ENCODE data around the gene LMTK2. TPM values are rescaled to one million over a fixed set of nuclear protein-coding genes. Genes with fewer than 3 reads are reported as not detected.

The LMTK2 gene
- total RNA-seq, result 8.8 and 13.5 TPM in 2 replicates

GRCh38 chr7:98106647-98107312, at the start of gene LMTK2:
LMTK2 (plus strand) TSS chr7:98106862; CDS start chr7:98107178, 316 bp downstream.

GRCh38 chr7:98211221-98211675, 104.6 kb downstream of the LMTK2 start, which contains the start of gene BHLHA15:
BHLHA15 (plus strand) TSS chr7:98211439; CDS start chr7:98212310, 871 bp downstream.

GRCh38 chr7:98251601-98252424, 145.2 kb downstream of the LMTK2 start, which contains the start of gene TECPR1:
TECPR1 (minus strand) TSS chr7:98252232; CDS start chr7:98246146, 6,086 bp downstream.

Other genes with a start within 250 kb of the LMTK2 start
- 32.1 and 33.8 TPM in 2 replicates for gene ASNS, start 234.5 kb upstream of the LMTK2 start, total RNA-seq
- not detected in 2 replicates for gene OCM2, start 116.7 kb upstream of the LMTK2 start, total RNA-seq
- gene BHLHA15, start 104.6 kb downstream of the LMTK2 start, total RNA-seq, result 0.39 TPM in 1 of 2 replicates, not detected in the other
- gene TECPR1, start 145.4 kb downstream of the LMTK2 start, total RNA-seq, result 9.9 and 19.7 TPM in 2 replicates
- 63.9 and 72.8 TPM in 2 replicates for gene BRI3, start 174.8 kb downstream of the LMTK2 start, total RNA-seq